ENCODE measurements around the gene KCNJ16. TPM values are rescaled to one million over a fixed set of nuclear protein-coding genes. Genes with fewer than 3 reads are reported as not detected.

The KCNJ16 gene
- total RNA-seq, 1 experiment from 2014 or later: not detected

DNA sequence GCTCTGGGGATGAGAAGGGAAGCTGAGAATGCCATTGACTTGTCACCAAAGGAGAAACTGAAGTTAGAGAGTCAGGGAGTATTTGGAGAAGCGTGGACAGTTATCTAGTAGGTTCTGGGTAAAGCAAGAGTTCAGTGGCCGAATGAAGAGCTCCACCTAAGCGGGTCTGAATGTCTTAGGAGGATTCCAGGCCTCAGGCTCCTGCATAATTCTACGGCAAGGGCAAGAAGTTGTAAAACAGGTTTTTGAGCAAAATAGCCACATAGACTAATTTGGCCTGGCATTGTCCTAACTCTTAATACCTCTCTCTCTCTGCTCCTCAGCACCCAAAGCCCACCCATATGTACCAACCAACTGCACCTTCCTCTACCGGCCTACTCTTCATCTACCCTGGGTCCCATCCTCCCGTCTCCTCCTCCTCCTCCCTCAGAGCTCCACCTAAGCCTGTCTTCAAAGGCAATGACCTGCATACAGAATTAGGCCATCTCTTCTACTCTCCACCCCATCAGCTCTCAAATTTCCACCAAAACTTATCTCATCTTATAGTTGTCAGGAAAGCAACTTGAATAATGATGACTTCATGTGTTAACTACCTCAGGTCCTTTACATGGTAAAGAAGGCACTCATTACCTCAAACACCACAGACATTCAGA lies 52.3 kb downstream of the KCNJ16 start:
- DNase-seq (ENCODE audit: low read depth): no peak

DNA sequence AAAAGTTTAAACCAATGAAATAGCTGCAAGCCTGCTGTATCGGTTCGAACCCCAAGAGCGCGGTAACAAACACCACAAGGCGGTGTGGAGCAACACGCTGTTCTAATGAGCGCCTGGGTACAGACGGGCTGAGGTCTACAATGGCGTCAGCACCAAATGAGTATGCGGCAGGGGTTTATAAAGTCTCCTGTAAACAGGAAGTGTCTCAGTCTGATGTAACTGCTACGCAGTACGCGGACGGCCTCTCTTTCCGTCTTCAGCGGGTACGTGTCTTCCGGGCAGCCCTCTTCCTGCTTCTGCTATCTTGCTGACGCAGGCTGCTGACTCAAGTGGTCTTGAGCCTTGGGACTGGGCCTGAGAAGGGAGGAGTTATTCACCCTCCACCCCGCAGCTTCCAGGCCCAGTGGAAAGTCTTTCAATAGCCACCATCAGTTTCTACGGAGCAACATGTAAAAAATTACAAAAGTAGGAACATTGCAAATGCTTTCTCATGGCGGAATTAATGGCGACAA lies 53.8 kb downstream of the KCNJ16 start:
- DNase-seq (ENCODE audit: low read depth): no peak

DNA sequence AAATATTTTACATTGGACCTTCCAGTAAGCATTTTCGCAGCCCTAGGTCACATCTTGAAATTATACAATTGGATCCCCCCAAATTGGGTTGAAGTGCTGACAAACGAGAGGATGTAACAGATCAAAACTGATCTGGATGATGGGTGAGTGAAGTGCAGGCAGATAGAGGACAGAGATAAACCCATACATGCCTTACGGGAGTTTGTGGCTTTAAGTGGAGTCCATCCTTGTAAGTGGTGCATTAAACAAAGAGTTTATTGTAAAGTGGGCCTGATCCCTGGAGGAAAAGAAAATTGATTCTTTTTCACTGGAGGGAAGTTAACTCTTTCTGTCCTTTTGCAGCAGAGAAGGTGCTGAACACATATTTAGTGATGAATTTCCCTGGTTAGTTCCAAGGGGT lies 55.3 kb downstream of the KCNJ16 start:
- no peak for DNase-seq (ENCODE audit: low read depth)

DNA sequence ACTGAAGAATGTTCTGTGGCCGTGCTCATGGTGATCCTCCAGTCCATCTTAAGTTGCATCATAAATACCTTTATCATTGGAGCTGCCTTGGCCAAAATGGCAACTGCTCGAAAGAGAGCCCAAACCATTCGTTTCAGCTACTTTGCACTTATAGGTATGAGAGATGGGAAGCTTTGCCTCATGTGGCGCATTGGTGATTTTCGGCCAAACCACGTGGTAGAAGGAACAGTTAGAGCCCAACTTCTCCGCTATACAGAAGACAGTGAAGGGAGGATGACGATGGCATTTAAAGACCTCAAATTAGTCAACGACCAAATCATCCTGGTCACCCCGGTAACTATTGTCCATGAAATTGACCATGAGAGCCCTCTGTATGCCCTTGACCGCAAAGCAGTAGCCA lies 57.5 kb downstream of the KCNJ16 start:
- DNase-seq (ENCODE audit: low read depth): no peak

DNA sequence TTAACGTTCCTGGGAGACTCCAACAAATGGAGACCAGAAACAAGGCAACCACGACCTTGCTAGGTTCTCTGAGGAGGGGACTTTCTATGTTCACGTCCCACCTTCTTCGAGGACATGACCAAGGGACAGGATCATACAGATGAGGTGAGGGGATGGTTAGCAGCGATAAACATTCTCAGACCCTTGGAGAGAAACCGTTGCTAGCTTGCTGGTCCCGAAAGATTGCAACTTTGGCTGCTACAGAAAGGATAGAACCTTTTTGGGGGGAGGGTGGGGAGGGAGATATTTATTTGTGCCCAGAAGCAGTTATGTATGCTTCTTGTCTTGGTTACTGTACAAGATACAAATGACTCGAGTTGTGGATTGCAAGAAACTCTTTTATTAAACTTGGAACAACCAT lies 59.0 kb downstream of the KCNJ16 start:
- DNase-seq (ENCODE audit: low read depth): no peak

DNA sequence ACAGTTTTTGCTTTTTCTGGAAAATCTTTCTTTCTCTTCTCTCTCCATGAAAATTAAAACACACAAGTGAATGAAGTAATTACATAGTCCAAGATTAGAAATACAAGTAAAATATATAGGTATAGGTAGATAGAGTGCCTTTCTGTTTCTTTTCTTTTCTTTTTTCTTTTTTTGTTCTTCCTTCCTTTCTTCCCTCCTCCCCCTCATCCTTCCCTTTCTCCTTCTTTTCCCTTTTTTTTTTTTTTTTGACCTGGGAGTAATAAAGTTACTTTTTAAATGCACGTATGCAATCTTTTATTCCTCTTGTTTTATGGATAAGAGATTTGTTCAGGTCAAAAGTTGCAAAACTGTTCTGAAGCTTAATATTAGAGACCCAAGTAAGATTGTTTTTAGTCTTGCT lies 59.8 kb downstream of the KCNJ16 start:
- no peak for DNase-seq (ENCODE audit: low read depth)

DNA sequence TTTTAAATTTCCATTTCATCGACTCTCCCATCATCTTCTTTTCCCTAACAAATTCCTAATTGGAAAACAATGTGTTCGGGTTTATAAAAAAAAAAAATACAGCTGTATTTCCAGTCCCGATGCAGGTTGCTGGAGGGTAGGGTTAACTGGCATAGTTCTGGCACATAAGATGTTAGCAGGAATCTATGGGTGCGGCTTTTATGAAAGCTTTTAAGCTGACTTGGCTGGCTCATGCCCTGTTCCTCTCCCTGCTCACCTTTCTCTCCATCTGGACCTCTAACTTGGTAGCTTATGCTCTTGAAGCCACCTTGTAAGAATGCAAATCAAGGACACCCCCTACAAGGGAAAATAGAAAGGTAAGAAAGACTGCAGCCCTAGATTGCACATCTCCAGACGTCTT lies 61.1 kb downstream of the KCNJ16 start:
- no peak for DNase-seq (ENCODE audit: low read depth)

DNA sequence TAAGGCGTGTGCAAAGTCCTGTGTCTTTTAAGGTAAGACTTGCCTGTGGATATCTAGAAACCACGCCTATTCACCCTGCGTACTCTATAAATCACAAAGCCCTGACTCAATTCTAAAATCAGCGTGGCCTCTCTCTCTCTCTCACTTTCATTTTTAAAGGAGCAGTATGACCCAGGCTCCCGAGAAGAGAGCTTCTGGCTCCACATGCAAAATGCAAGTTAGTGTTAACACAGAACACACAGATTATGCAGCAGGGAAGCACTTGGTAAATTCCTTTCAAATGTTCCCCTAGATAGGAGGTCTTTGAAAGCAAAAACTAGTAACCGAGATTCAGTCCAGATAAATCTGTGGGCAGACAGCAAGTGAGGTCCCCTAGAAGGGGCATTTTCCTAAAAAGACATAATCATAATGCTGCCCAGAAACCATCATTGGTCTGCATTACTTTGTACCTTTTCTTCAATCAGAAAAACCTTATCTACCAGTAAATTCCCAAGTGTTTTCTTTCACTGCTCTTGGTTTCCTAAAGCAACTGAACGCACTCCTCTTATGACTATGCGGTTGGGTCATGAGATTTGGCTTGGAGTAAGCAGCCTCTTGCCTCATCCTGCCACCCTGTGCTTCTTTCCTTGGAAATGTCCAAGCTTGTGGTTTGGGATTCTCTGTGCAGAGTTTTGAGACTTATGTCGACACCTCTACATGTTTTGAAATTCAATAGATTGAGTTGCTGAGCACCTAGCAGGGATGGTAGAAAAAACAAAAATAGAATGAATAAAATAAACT lies 62.6 kb downstream of the KCNJ16 start:
- DNase-seq (ENCODE audit: low read depth): peak; percentile 76

DNA sequence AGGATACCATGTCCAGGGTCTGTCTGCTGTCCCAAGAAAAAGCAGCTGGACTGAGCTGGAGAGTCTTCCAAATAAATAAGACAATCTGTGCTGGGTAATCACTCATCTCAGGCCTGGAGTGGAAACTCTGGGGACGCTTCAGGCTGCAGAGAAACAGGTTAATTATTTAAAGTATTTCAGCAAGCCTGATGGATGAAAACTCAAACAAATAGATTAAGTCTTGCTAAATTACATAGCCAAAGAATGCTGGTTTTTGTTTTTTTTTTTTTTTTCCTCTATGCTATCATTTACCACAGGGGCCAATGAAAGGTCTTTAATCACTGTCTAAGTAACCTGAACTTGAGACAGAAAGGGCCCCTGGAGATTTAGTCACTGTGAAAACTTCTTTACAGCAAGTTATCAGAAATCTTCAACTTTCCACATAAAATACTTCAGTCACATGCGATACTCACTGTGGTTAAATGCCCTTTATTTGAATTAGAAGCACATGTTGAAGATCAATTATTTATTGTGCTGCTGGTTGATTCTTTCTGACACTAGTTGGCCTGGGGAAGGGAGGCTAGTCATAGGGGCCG lies 63.4 kb downstream of the KCNJ16 start:
- DNase-seq (ENCODE audit: low read depth): no peak

DNA sequence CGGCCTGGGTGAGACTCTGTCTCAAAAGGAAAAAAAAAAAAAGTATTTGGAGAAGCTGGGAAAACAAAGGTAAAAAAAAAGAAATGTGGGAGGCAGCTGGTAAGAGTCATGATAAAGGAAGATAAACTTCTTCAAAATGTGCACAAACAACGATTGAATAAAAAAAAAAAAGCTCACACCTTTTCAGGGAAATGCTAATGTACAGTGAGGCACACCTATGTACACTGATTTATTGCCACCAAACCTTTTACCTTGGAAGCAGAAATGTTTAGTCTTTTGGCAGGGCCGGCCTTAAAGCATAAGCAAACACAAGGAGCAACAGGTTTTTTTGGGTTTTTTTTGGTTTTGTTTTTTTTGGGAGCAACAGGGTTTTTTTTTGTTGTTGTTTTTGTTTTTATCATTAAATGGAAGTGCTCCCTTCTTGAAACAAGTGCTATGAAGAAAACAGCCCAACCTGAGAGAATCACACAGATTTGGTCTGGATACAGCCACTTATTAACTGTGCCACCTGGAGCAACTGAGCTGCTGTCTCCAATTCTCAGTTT lies 64.5 kb downstream of the KCNJ16 start:
- no peak for DNase-seq (ENCODE audit: low read depth)

DNA sequence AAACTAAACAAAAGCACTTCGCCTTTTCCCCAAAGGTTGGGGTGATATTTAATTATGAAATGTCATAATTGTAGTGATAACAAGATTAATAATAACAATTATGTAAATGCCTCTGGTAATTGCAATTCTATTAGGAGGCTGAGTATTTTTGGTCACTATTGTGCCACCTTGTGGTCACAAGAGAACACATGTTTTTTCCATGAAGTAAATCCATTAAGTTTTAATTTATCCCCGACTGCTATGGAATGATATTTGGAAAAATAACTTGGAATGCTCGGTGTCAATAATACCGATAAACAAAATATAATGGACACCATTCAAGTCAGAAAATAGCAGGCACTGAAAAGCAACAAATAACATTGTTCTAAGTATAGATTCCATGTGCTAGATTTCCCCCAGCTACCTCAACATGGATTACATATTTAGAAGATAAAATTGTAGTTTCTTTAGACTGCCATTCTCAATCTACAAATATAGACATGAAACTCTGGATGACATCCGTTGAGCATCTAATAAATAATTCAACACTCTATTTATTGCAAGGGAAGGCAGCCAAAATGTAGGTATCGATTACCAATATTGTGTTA lies 69.3 kb downstream of the KCNJ16 start:
- peak; percentile 29 for DNase-seq (ENCODE audit: low read depth)

DNA sequence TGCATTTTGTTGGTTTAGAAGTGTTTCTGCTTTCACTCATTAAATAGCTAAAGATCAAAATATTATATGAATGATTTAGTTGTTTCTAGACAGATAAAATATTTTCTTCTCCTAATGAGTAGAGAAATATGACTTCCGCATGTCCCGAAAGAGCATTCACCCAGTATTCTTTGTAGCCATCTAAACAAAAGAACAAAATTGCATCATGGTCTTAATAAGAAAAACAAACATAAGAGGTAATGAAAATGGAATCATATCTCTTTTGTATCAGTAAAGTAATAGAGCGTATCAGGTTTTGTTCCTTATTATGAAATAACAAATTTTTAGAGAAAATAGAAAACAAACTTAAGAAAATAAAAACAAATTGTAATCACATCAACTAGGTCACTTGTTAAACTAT lies 78.2 kb downstream of the KCNJ16 start:
- no peak for DNase-seq (ENCODE audit: low read depth)

DNA sequence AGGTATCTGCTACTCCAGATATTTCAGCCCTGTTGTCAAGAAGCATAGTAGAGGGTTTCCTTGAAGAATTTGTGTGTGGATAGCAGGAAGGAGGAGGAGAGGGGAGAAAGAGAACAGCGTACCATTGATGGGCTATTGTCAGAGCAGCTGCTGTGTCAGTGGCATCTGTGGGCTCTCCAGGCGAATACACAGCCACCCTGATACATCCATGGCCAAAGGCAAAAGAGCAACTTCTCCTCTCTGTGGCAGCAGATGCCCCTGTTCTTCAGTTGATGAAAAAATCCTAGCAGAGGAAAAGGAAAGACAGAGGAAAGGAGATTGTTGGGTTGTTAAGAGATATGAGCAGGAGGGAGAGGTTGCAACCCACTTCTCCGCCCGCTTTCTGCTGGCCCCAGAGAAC lies 82.1 kb downstream of the KCNJ16 start:
- DNase-seq (ENCODE audit: low read depth): no peak

DNA sequence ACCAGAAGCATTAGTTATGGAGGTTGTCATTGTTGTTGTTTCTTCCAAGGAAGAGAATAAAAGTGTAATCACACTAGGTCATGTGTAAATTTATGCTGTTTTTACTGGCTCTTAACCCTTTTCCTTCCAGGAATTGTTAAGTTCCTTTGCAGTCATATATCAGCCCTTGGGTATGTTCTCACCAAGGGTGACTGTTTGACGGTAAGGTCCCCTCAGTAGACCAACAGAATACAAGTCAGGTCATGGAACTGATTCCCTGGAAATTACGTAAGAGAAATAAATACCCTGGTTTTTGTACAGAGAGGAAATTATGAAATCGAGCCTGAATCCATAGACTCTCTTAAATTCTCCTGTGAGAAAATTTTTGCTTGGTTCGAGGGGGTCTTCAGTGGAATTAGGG lies 83.2 kb downstream of the KCNJ16 start:
- DNase-seq (ENCODE audit: low read depth): no peak

DNA sequence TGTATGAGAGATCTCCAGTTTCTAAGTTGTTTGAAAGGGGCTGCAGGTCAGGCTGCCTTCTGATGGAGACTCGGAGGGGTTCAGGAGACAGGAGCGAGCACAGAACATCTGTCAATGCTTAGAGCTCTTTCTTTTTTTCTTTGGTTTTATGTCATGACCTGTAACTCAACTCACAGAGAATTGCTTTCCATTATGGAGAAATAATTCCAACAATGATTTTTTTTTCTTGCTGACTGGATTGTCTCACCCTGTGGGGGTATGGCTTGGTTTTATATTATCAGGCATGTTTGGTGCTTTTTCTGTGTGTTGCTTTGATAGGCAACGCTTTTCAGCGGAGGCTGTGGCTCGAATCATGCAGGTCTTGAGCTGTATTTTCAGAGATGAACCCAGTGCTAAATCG lies 83.6 kb downstream of the KCNJ16 start:
- no peak for DNase-seq (ENCODE audit: low read depth)

DNA sequence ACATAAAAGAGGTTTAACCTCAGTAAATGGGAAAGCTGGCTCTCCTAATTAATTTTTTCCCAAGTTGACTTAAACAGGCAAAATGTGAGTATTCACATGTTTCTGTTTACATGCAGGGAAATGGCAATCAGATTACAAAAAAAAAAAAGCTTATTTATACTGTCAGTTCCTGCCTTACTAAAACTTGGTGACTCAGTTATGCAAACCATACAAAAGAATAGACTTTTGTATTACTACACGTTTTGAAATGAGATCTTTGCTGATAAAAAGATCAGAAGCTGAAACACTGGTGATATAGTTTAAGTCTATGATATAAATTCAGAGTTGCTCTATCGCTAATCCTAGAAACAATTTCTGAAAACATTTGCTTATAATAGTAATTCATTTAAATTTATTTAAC lies 85.0 kb downstream of the KCNJ16 start:
- DNase-seq (ENCODE audit: low read depth): peak; percentile 32

DNA sequence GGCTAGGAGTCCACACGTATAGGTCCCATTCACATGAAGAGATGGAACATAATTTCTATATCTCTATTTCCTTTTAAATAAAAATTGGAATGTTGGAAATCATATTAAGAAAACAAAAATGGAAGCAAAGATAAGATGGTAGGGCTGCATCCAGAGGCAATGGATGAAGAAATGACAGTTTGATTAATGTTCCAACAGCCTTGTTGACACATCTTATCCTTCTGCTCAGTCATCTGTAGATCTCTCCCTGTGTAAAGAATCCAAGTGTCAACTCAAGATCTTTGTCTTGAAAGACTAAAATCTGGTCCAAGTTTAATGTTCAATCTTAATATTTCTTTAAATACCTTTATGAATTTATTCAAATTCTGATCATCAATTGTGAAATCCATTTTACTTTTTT lies 86.5 kb downstream of the KCNJ16 start:
- no peak for DNase-seq (ENCODE audit: low read depth)

DNA sequence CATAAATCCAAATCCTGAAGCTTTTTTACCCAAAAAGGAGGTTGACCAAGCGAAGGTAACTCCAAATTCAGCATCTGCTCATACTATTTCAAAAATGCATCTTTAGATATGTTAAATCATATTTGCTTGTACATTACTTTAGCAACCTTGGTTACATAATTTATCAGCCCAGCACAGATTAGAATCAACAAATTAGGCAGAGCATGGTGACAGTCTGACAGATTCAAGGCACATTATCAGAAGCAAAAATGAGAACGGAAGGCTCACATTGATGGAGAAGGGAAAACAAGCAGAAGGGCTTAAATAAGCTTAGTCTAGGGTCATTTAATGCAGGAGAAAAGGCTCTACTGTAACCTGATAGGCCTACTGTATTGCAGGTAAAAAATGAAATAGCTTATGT lies 90.4 kb downstream of the KCNJ16 start:
- DNase-seq (ENCODE audit: low read depth): no peak

DNA sequence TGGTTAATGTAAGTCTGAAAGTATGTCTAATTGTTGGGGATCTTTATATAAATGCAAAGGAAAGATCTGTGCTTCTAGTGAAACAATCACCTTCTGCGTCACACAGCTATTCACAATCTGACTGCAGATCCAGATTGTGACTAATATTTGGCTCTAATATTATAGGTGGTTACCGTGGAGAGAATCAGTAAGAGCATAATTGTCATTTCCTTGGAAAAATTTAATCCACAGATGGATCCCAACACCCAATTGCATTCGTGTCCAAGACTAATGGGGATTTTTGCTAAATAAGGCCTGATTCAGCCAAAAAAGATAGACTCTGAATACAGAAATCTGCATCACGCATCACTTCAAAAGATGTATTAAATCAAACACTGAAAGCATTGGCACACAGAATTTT lies 91.6 kb downstream of the KCNJ16 start:
- DNase-seq (ENCODE audit: low read depth): no peak

DNA sequence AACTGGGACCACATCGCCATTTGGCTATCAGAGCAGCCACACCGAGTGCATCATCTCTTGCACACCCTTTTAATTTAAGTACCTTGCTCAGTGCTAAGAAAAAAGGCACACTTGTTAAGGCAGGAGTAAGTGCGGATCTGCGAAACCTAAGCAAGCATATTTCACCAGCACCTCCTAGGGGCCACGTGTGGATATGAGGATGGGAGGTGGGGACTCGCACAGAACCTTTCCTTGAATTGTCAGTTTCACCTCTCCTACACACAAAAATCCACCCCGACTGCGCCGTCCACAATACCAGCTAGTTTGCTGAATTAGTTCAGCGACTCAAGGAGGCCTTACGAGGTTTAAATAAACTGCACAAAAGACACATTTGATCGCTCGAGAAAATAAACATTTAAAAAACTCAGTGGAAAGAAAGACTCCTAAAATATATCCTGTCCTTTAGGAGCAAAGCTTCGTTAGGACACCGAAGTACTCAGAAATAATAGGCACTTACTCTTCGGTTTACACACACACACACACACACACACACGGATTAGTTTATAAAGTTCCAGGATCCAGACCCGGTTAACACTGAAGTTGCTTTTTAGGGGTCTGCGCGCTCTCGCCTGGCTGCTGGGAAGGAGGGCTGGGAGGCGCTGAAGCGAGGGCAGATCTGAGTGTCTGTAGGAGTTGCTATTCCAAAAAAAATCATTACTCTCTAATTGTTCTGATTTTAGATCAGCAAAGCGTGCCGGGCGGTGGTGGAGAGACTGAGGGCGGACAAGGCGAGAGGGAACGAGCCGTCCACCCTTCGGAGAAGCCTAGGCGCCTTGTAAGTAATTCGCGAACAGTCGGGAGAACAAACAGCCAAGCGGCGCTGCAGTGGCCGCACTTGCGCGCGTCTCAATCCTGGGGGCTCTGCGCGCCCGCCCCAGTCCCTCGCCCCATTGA lies 93.3 kb downstream of the KCNJ16 start:
- DNase-seq (ENCODE audit: low read depth): no peak

Measured in HT1080 (cell line).